ENCODE data around the gene RILPL1. TPM values are rescaled to one million over a fixed set of nuclear protein-coding genes. Genes with fewer than 3 reads are reported as not detected.
A peak's percentile ranks its signal among the peaks of the same experiment; 100 is the strongest.
"Not testable (repeated sequence)": the region's sequence is repeated elsewhere in the genome, so short reads cannot be mapped to it uniquely, and the experiment has no call there.

RILPL1 gene, protein sequence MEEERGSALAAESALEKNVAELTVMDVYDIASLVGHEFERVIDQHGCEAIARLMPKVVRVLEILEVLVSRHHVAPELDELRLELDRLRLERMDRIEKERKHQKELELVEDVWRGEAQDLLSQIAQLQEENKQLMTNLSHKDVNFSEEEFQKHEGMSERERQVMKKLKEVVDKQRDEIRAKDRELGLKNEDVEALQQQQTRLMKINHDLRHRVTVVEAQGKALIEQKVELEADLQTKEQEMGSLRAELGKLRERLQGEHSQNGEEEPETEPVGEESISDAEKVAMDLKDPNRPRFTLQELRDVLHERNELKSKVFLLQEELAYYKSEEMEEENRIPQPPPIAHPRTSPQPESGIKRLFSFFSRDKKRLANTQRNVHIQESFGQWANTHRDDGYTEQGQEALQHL
- total RNA-seq, result 3.4 TPM
- 11.8 TPM for polyA plus RNA-seq
- long read RNA-seq, donor 1, partial matches to known transcripts, result 0 of 1 reads
- long read RNA-seq, donor 1, other reads (novel, unspliced or antisense), result 0 of 1 reads
- long read RNA-seq, donor 2, result 0 reads
- long read RNA-seq, donor 3, partial matches to known transcripts, result 0 of 5 reads
- long read RNA-seq, donor 3, other reads (novel, unspliced or antisense), result 0 of 5 reads
- long read RNA-seq, donor 4, transcript RILPL1-204 (1 exons, 3,894 nt), result major isoform, 5 of 6 reads
- long read RNA-seq, donor 4, partial matches to known transcripts, result 0 of 6 reads
- long read RNA-seq, donor 4, other reads (novel, unspliced or antisense), result 0 of 6 reads
- long read RNA-seq, donor 5, transcript RILPL1-204 (1 exons, 3,894 nt), result major isoform, 8 of 111 reads
- long read RNA-seq, donor 5, partial matches to known transcripts, result 94 of 111 reads
- long read RNA-seq, donor 5, other reads (novel, unspliced or antisense), result 5 of 111 reads
- long read RNA-seq, donor 6, partial matches to known transcripts, result 0 of 2 reads
- long read RNA-seq, donor 6, other reads (novel, unspliced or antisense), result 0 of 2 reads
- long read RNA-seq, donor 7, partial matches to known transcripts, result 0 of 3 reads
- long read RNA-seq, donor 7, other reads (novel, unspliced or antisense), result 0 of 3 reads
- long read RNA-seq, donor 8, partial matches to known transcripts, result 0 of 3 reads
- long read RNA-seq, donor 8, other reads (novel, unspliced or antisense), result 0 of 3 reads
- long read RNA-seq, donor 9, partial matches to known transcripts, result 0 of 7 reads
- long read RNA-seq, donor 9, other reads (novel, unspliced or antisense), result 0 of 7 reads
- long read RNA-seq, donor 10, partial matches to known transcripts, result 0 of 1 reads
- long read RNA-seq, donor 10, other reads (novel, unspliced or antisense), result 0 of 1 reads

DNA sequence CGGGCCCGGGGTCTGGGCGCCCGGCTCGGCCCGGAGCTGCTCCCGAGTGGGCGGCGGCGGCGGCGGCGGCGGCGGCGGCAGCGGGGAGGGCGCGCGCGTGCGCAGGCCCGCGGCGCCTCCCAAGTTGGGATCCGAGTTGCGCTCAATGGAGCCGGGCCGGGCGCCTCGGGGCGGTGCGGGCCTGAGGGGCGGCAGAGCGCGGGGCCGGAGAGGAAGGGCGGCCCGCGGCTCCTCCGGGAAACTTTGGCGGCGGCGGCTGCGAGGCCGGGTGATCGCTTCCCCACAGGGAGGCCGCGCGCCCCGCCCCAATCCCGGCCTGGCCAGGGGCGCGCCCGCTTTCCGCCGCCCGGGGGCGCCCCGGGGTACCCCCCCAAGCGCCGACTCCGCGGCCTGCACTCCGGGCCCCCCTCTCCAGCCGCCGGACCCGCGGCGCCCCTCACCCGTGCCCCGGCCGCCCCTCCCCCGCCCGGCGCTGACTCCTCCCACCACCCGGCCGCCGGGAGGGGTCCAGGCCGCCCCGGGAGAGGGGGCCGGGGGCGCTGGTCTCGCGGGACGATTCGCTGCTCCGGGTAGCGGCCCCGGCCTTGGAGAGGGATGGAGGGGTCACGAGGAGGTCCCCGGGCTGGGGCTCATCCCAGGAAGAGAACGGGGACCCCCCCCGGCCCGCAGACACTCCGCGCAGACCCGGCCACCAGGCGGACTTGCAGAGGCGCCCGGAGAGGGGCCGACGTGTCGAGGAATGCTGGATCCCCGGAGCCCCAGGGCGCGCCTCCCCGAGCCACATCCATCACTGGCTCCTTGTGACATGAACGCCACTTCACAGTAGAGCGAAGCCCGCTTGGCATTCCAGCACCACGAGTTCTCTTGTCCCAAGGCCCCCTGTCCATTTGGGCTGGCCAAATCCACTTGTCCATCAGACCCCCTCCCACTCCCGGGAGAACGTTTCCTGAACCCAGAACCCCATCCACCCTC is at the start of gene RILPL1:
TSS of gene RILPL1 (minus strand) at position 48 of the 972 bp plus-strand sequence. CDS start 237 bp downstream, outside the sequence.
- H3K36me3 ChIP-seq (ENCODE audit: control insufficient read depth in 2 of 2, insufficient read depth in 2 of 2, low read length in 1 of 2), result no peaks in the 10 kb centered on the region
- peak within 1 kb of the TSS in 1 of 2 donors; percentile 18 for H3K27ac ChIP-seq (ENCODE audit: low read depth in 1 of 2, low read length in 1 of 2)
- H3K4me3 ChIP-seq (ENCODE audit: low read length in 2 of 2), result peak within 1 kb of the TSS; percentile 44 to 85
- H3K4me1 ChIP-seq (ENCODE audit: control insufficient read depth in 2 of 2, insufficient read depth in 2 of 2, low read length in 2 of 2), result peaks cover 5 to 22% of the 10 kb centered on the region in 2 donors
- WGBS, result 1% methylated on average over 114 of the region's 114 CpGs
- peaks cover 1 to 3% of the 10 kb centered on the region in 2 donors for H3K9me3 ChIP-seq (ENCODE audit: control insufficient read depth in 2 of 2, insufficient read depth in 1 of 2, low read length in 1 of 2)
- DNase-seq (ENCODE audit: low read depth in 6 of 9, low spot score in 9 of 9), result peak in 6 of 9 donors; percentile 17 to 60 (median 33)
- peaks cover 6 to 66% of the 10 kb centered on the region in 2 donors for H3K27me3 ChIP-seq (ENCODE audit: control insufficient read depth in 2 of 2, insufficient read depth in 1 of 2, low read length in 1 of 2)

DNA sequence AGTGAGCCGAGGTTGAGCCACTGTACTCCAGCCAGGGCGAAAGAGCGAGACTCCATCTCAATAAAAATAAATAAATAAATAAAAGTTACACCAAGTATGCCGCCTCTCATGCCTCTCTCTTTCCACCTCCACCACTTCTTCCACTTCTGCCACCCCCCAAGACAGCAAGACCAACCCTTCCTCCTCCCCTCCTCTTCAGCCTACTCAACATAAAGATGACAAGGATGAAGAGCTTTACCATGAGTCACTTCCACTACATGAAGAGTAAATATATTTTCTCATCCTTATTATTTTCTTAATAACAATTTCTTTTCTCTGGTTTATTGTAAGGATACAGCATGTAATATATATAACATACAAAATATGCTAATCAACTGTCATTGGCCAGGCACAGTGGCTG is 47.3 kb upstream of the RILPL1 start:
- Histone ChIP-seq H3K27me3 (ENCODE audit: control insufficient read depth in 2 of 2, insufficient read depth in 1 of 2, low read length in 1 of 2) (no peaks in the 10 kb centered on the region), H3K4me3 (ENCODE audit: low read length in 2 of 2) (no peak overlapping the region), H3K4me1 (ENCODE audit: control insufficient read depth in 2 of 2, insufficient read depth in 2 of 2, low read length in 2 of 2) (peaks cover 20 to 26% of the 10 kb centered on the region in 2 donors), H3K9me3 (ENCODE audit: control insufficient read depth in 2 of 2, insufficient read depth in 1 of 2, low read length in 1 of 2) (peaks cover 0 to 6% of the 10 kb centered on the region in 2 donors), H3K36me3 (ENCODE audit: control insufficient read depth in 2 of 2, insufficient read depth in 2 of 2, low read length in 1 of 2) (no peaks in the 10 kb centered on the region), H3K27ac (ENCODE audit: low read depth in 1 of 2, low read length in 1 of 2) (no peak overlapping the region)
- DNase-seq (ENCODE audit: low read depth in 6 of 9, low spot score in 9 of 9), result no peak
- 99% methylated on average over 4 of the region's 4 CpGs for WGBS

DNA sequence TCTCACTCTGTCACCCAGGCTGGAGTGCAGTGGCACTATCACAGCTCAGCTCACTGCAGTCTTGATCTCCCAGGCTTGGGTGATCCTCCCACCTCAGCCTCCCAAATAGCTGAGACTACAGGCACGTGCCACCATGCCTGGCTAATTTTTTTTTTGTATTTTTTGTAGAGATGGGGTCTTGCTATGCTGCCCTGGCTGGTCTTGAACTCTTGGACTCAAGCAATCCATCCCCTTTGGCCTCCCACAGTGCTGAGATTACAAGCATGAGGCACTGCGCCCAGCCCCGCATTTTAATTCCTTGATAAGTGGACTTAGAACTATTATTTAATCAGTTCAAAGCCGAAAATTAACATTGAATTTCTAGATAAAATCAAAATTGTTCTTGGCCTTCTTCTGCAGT is 45.3 kb upstream of the RILPL1 start:
- H3K4me1 ChIP-seq (ENCODE audit: control insufficient read depth in 2 of 2, insufficient read depth in 2 of 2, low read length in 2 of 2), result peaks cover 15 to 18% of the 10 kb centered on the region in 2 donors
- WGBS, result 98% methylated on average over 4 of the region's 4 CpGs
- H3K27me3 ChIP-seq (ENCODE audit: control insufficient read depth in 2 of 2, insufficient read depth in 1 of 2, low read length in 1 of 2); H3K27ac ChIP-seq (ENCODE audit: low read depth in 1 of 2, low read length in 1 of 2); DNase-seq (ENCODE audit: low read depth in 6 of 9, low spot score in 9 of 9); H3K9me3 ChIP-seq (ENCODE audit: control insufficient read depth in 2 of 2, insufficient read depth in 1 of 2, low read length in 1 of 2); H3K36me3 ChIP-seq (ENCODE audit: control insufficient read depth in 2 of 2, insufficient read depth in 2 of 2, low read length in 1 of 2); H3K4me3 ChIP-seq (ENCODE audit: low read length in 2 of 2): not testable (repeated sequence)

DNA sequence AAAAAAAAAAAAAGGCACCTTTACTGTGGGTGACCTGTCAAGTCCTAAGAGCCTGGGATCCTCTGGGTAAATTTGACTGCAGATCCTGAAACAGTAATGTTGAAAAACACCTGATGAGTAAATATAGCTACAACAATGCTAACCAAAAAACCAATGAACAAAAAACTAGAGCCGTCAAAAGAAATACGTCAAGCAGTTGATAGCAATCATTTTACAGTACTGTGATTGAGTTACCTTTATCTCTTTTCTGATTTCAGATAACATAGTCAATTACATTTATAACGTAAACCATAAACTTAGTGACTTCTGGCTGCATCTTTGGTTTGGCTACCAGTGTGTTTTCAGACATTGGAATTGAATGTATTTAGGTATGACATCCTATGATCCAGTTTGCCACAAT is 44.7 kb upstream of the RILPL1 start:
- Histone ChIP-seq H3K27me3 (ENCODE audit: control insufficient read depth in 2 of 2, insufficient read depth in 1 of 2, low read length in 1 of 2) (no peaks in the 10 kb centered on the region), H3K27ac (ENCODE audit: low read depth in 1 of 2, low read length in 1 of 2) (no peak overlapping the region), H3K4me3 (ENCODE audit: low read length in 2 of 2) (no peak overlapping the region), H3K9me3 (ENCODE audit: control insufficient read depth in 2 of 2, insufficient read depth in 1 of 2, low read length in 1 of 2) (no peaks in the 10 kb centered on the region), H3K4me1 (ENCODE audit: control insufficient read depth in 2 of 2, insufficient read depth in 2 of 2, low read length in 2 of 2) (peaks cover 13 to 15% of the 10 kb centered on the region in 2 donors), H3K36me3 (ENCODE audit: control insufficient read depth in 2 of 2, insufficient read depth in 2 of 2, low read length in 1 of 2) (no peaks in the 10 kb centered on the region)
- DNase-seq (ENCODE audit: low read depth in 6 of 9, low spot score in 9 of 9), result no peak
- whole genome bisulfite sequencing, result 95% methylated on average over 3 of the region's 3 CpGs

DNA sequence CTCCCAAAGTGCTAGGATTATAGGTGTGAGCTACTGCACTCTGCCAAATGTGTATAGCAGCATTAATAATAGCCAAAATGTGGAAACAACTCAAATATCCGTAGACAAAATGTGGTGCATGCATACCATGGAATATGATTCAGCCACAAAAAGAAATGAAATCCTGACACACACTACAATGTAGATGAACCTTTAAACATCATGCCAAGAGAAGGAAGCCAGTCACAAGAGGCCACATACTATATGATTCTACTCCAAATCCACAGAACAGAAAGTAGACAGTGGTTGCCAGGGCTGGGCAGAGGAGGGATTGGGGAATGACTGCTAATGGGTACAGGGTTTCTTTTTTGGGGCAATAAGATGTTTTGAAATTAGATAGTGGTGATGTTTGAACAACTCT is 43.1 kb upstream of the RILPL1 start:
- Histone ChIP-seq H3K9me3 (ENCODE audit: control insufficient read depth in 2 of 2, insufficient read depth in 1 of 2, low read length in 1 of 2) (no peaks in the 10 kb centered on the region), H3K36me3 (ENCODE audit: control insufficient read depth in 2 of 2, insufficient read depth in 2 of 2, low read length in 1 of 2) (no peaks in the 10 kb centered on the region), H3K4me1 (ENCODE audit: control insufficient read depth in 2 of 2, insufficient read depth in 2 of 2, low read length in 2 of 2) (no peaks in the 10 kb centered on the region), H3K27me3 (ENCODE audit: control insufficient read depth in 2 of 2, insufficient read depth in 1 of 2, low read length in 1 of 2) (no peaks in the 10 kb centered on the region), H3K27ac (ENCODE audit: low read depth in 1 of 2, low read length in 1 of 2) (no peak overlapping the region), H3K4me3 (ENCODE audit: low read length in 2 of 2) (no peak overlapping the region)
- DNase-seq (ENCODE audit: low read depth in 6 of 9, low spot score in 9 of 9), result no peak
- 97% methylated on average over 1 of the region's 1 CpG for WGBS

DNA sequence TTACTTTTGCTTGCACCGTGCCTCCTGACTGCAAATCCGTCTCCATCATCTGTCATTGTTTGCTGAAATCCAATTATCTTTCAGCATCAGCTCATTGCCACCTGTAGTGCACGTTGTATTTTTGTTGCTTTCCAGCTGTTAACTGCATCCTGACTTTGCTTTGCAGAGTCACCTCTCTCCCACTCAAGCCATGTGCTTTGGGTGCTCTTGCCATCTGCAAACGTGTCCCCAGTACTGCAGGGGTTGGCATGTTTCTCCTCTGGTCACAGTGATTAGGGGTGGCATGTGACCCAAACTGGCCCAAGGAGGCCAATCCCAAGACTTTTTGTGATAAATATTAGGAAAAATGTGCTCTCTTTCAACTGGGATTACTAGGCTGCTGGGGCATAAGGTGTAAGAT is 40.4 kb upstream of the RILPL1 start:
- Histone ChIP-seq H3K9me3 (ENCODE audit: control insufficient read depth in 2 of 2, insufficient read depth in 1 of 2, low read length in 1 of 2) (no peaks in the 10 kb centered on the region), H3K4me3 (ENCODE audit: low read length in 2 of 2) (no peak overlapping the region), H3K36me3 (ENCODE audit: control insufficient read depth in 2 of 2, insufficient read depth in 2 of 2, low read length in 1 of 2) (no peaks in the 10 kb centered on the region), H3K27me3 (ENCODE audit: control insufficient read depth in 2 of 2, insufficient read depth in 1 of 2, low read length in 1 of 2) (no peaks in the 10 kb centered on the region), H3K4me1 (ENCODE audit: control insufficient read depth in 2 of 2, insufficient read depth in 2 of 2, low read length in 2 of 2) (peaks cover 5 to 13% of the 10 kb centered on the region in 2 donors), H3K27ac (ENCODE audit: low read depth in 1 of 2, low read length in 1 of 2) (no peak overlapping the region)
- no peak for DNase-seq (ENCODE audit: low read depth in 6 of 9, low spot score in 9 of 9)
- 48% methylated on average over 4 of the region's 4 CpGs for WGBS

DNA sequence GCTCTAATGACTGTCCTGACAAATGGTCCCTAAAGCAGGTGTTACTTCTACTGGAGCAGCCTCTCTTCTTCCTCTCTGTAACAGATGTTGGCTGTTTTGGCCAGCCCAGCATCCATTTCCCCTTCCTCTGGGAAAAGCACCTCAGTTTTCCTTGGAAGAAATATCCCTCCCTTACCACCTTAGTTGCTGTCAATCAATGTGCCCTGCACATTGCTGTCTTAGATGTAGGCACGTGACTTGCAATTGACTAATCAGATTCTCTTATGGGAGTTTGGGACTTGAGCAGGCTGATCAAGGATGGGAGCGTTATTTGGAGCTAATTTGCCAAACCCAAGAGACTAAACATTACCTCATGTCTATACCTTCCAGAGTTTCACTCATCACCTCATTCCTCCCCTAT is 38.9 kb upstream of the RILPL1 start:
- Histone ChIP-seq H3K4me1 (ENCODE audit: control insufficient read depth in 2 of 2, insufficient read depth in 2 of 2, low read length in 2 of 2) (peaks cover 5 to 13% of the 10 kb centered on the region in 2 donors), H3K4me3 (ENCODE audit: low read length in 2 of 2) (no peak overlapping the region), H3K27me3 (ENCODE audit: control insufficient read depth in 2 of 2, insufficient read depth in 1 of 2, low read length in 1 of 2) (no peaks in the 10 kb centered on the region), H3K36me3 (ENCODE audit: control insufficient read depth in 2 of 2, insufficient read depth in 2 of 2, low read length in 1 of 2) (no peaks in the 10 kb centered on the region), H3K9me3 (ENCODE audit: control insufficient read depth in 2 of 2, insufficient read depth in 1 of 2, low read length in 1 of 2) (no peaks in the 10 kb centered on the region), H3K27ac (ENCODE audit: low read depth in 1 of 2, low read length in 1 of 2) (no peak overlapping the region)
- no peak for DNase-seq (ENCODE audit: low read depth in 6 of 9, low spot score in 9 of 9)
- WGBS, result 66% methylated on average over 2 of the region's 2 CpGs

DNA sequence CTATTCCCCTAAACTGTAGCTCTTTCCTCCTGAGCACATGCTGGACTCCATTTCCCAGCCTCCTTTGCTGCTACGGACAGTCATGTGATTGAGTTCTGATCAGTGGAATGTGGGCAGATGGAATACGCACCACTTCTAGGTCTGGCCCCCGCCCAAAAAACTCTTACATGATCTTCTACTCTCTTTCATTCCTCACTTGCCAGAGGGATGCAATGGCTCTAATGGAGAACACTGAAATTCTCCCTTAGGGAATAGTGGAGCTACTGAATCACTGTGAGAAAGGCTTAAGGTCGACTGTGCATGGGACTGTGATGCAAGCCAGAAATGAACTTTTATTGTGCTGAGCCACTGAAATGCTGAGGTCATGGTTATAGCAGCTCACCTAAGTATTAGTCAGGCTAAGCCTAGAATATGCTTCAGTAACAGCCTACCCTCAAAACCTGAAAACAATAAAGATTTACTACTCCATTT is 37.9 kb upstream of the RILPL1 start:
- H3K9me3 ChIP-seq (ENCODE audit: control insufficient read depth in 2 of 2, insufficient read depth in 1 of 2, low read length in 1 of 2), result no peaks in the 10 kb centered on the region
- peaks cover 5 to 13% of the 10 kb centered on the region in 2 donors for H3K4me1 ChIP-seq (ENCODE audit: control insufficient read depth in 2 of 2, insufficient read depth in 2 of 2, low read length in 2 of 2)
- no peak overlapping the region for H3K4me3 ChIP-seq (ENCODE audit: low read length in 2 of 2)
- WGBS, result 94% methylated on average over 4 of the region's 4 CpGs
- DNase-seq (ENCODE audit: low read depth in 6 of 9, low spot score in 9 of 9), result no peak
- H3K36me3 ChIP-seq (ENCODE audit: control insufficient read depth in 2 of 2, insufficient read depth in 2 of 2, low read length in 1 of 2), result no peaks in the 10 kb centered on the region
- no peaks in the 10 kb centered on the region for H3K27me3 ChIP-seq (ENCODE audit: control insufficient read depth in 2 of 2, insufficient read depth in 1 of 2, low read length in 1 of 2)
- no peak overlapping the region for H3K27ac ChIP-seq (ENCODE audit: low read depth in 1 of 2, low read length in 1 of 2)

Measured in thymus (tissue), 14 donors.